ENCODE results near the gene DAGLA. TPM values are rescaled to one million over a fixed set of nuclear protein-coding genes. Genes with fewer than 3 reads are reported as not detected.
"Not testable (repeated sequence)": the region's sequence is repeated elsewhere in the genome, so short reads cannot be mapped to it uniquely, and the experiment has no call there.

DAGLA gene, protein sequence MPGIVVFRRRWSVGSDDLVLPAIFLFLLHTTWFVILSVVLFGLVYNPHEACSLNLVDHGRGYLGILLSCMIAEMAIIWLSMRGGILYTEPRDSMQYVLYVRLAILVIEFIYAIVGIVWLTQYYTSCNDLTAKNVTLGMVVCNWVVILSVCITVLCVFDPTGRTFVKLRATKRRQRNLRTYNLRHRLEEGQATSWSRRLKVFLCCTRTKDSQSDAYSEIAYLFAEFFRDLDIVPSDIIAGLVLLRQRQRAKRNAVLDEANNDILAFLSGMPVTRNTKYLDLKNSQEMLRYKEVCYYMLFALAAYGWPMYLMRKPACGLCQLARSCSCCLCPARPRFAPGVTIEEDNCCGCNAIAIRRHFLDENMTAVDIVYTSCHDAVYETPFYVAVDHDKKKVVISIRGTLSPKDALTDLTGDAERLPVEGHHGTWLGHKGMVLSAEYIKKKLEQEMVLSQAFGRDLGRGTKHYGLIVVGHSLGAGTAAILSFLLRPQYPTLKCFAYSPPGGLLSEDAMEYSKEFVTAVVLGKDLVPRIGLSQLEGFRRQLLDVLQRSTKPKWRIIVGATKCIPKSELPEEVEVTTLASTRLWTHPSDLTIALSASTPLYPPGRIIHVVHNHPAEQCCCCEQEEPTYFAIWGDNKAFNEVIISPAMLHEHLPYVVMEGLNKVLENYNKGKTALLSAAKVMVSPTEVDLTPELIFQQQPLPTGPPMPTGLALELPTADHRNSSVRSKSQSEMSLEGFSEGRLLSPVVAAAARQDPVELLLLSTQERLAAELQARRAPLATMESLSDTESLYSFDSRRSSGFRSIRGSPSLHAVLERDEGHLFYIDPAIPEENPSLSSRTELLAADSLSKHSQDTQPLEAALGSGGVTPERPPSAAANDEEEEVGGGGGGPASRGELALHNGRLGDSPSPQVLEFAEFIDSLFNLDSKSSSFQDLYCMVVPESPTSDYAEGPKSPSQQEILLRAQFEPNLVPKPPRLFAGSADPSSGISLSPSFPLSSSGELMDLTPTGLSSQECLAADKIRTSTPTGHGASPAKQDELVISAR
- 3.7 and 6.2 TPM in 2 replicates for total RNA-seq (2014; rRNA removed; shearing (Covaris generic))
- polyA plus RNA-seq (2015; cell fraction: cytosol; rRNA removed) = 5.3 and 5.9 TPM in 2 replicates
- 9.5 and 10.1 TPM in 2 replicates for polyA plus RNA-seq (2015; cell fraction: nucleus; rRNA removed)

DNA sequence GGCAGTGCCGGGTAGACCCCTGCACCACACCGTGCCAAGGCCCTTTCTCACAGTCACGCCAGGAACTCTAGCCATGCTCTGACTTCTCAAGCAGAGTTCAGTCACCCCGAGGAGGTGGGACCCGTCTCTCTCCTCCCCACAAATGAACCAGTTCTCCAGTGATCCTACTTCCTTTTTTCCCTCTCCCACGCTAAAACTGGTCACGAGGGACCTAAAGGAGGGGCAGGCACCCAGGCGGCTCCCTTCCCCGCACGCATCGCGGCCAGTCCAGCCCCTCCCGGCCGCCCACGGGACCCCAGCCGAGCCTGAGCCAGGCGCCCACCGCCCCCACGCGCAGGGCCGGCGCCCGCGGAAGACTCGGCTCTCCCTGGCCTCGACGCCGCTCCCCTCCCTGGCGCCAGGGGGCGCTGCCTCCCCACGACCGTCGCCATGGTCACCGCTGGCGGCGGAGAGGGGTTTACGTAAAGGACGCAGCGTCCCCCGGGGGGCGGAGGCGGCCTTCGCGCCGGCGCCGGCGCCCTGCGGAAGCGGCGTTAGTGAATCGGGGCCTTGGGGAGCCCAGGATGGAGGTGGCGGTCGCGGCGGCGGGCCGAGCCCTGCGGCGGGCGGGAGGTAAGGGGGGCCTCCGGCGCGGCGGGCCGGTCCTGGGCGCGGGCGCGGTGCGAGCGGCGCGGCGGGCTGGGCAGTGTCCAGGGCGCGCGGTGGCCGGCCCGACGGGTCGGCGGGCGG lies at the start of gene DAGLA:
DAGLA (plus strand) TSS at position 499 of the 729 bp plus-strand sequence. CDS start 39,765 bp downstream, outside the sequence.
- peak; percentile 62 for DNase-seq (ENCODE audit: low read depth)

DNA sequence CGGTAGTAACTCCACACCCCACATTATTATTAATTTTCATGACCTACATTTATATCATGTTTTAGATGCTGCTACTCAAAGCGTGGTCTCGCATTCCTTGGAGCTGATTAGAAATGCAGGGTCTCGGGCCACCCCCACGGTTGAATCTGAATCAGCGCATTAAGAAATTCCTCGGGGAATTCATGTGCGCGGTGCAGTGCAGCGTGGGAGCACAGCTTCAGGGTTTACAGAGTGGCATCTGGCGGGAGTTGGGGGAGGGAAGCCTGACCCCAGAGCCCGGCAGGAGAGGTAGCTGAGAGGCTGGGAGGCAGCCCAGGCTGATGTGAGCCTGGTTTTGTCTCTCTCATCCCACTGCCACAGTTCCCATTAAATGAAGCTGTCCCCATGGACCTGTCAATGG lies 48.1 kb upstream of the DAGLA start:
- no peak for DNase-seq (ENCODE audit: low read depth)

DNA sequence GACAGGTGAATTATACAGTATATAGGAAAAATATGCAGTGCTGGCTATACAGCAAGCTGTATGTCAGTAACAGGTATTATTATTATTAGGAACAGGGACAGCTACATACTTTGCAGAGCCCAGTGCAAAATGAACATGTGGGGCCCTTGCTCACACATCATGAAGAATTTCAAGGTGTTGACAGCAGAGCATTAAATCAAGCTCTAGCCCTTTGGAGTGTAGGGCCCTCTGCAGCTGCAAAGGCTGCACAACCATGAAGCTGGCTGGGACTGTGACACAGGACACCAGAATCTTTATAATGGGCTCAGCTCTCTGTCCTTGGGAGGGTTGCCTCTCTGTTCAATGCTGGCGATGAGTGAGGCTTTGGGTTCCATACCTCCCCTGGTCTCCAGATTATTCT lies 44.9 kb upstream of the DAGLA start:
- no peak for DNase-seq (ENCODE audit: low read depth)

DNA sequence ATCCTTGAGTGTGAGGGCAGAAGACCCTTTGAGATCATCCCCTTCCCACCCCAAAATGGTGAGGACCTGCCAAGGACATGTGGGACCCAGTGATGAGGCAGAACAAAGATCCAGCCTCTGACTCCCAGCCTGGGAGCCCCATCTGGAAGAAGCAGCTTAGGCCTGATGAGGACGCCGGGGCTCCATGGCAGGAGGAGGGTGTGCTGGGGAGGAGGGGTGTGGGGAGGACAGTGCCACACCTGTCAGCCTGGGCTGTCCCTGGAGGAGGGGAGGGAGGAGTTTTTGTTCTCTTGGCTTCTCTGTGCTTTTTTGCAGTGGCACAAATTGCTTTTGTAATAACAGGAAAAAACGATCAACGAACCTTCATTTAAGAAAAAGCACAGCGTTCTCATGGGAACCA lies 44.4 kb upstream of the DAGLA start:
- DNase-seq (ENCODE audit: low read depth) = no peak

DNA sequence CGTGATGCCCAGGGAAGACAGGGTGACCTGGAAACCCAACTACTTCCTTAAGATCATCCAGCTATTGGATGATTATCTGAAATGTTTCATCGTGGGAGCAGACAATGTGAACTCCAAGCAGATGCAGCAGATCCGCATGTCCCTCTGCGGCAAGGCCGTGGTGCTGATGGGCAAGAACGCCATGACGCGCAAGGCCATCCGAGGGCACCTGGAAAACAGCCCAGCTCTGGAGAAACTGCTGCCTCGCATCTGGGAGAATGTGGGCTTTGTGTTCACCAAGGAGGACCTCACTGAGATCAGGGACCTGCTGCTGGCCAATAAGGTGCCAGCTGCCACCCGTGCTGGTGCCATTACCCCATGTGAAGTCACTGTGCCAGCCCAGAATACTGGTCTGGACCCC lies 43.5 kb upstream of the DAGLA start:
- no peak for DNase-seq (ENCODE audit: low read depth)

DNA sequence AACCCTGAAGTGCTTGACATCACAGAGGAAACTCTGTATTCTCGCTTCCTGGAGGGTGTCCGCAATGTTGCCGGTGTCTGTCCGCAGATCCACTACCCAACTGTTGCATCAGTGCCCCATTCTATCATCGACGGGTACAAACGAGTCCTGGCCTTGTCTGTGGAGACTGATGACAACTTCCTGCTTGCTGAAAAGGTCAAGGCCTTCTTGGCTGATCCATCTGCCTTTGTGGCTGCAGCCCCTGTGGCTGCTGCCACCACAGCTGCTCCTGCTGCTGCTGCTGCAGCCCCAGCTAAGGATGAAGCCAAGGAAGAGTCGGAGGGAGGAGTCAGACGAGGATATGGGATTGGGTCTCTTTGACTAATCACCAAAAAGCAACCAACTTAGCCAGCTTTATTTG lies 42.9 kb upstream of the DAGLA start:
- DNase-seq (ENCODE audit: low read depth) = no peak

DNA sequence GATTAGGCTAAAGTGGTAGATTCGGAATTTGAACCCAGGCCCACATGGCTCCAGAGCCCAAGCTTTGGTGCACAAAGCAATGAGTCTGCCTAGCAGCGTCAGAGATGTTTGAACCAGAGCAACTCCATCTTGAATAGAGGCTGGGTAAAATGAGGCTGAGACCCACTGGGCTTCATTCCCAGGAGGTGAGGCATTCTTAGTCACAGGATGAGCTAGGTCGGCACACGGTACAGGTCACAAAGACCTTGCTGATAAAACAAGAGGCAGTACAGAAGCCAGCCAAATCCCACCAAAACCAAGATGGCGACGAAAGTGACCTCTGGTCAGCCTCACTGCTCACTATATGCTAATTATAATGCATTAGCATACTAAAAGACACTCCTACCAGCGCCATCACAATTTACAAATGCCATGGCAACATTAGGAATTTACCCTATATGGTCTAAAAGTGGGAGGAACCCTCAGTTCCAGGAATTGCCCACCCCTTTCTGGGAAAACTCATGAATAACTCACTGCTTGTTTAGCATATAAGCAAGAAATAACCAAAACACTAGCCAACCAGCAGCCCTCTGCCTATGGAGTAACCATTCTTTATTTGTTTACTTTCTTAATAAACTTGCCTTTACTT lies 40.3 kb upstream of the DAGLA start:
- peak; percentile 48 for DNase-seq (ENCODE audit: low read depth)

DNA sequence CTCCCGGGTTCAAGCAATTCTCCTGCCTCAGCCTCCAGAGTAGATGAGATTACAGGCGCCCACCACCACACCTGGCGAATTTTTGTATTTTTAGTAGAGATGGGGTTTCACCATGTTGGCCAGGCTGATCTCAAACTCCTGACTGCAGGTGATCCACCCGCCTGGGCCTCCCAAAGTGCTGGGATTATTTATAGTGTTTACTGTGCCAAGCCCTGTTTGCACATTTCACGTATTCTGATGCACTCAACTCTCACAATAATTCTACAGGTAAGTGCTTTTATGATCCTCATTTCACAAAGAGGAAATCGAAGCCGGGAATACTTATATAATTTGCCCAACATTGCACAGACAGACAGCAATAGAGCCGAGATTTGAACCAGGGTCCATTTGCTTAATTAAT lies 38.0 kb upstream of the DAGLA start:
- no peak for DNase-seq (ENCODE audit: low read depth)

DNA sequence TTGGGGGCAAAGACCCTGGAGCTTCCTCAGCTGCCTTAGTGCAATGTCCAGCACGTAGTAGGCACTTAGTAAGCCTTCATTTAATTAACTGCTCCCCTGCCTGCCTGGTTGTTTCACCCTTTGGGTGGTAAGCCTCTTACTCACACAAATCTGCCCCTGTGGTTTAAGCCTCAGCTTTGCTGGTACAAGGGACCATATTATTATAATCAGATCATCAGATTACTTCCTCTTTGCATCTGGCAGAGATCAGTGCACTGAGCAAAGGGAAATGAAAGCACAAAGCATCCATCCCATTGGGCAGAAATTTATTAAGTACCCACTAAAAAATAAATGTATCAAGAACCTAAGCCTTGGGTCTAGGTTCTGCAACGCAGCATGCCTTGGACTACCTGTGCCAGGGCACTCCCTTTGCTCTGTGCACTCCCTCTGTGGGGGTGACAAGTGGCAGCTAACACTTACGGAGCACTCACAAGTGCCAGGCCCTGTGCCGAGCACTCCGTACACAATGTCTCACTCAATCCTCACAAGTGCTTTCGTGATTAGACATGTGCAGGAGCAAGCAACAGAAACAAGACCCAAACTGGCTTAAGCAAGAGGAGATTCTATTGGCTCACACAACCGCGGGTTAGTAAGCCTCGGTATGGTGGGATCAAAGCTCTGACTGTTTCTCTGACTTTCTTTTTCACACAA lies 34.9 kb upstream of the DAGLA start:
- no peak for DNase-seq (ENCODE audit: low read depth)

DNA sequence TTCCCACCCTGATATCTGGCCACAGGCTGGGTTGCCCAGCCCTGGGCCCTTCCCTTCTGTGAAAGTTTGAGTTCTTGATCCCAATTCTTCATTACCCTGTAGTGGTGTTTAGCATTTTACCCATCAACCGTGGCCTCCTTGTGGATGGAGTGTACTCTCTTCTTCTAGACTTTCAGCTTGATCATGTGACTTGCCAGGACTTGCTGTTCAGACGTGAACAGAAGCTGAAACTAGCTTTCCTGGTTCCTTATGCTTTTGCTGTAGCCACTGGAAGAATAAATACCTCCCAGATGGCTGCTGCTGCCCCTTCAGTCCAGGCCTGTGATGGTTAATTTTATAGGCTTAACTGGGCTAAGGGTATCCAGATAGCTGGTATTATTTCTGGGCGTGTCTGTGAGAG lies 32.7 kb upstream of the DAGLA start:
- no peak for DNase-seq (ENCODE audit: low read depth)

DNA sequence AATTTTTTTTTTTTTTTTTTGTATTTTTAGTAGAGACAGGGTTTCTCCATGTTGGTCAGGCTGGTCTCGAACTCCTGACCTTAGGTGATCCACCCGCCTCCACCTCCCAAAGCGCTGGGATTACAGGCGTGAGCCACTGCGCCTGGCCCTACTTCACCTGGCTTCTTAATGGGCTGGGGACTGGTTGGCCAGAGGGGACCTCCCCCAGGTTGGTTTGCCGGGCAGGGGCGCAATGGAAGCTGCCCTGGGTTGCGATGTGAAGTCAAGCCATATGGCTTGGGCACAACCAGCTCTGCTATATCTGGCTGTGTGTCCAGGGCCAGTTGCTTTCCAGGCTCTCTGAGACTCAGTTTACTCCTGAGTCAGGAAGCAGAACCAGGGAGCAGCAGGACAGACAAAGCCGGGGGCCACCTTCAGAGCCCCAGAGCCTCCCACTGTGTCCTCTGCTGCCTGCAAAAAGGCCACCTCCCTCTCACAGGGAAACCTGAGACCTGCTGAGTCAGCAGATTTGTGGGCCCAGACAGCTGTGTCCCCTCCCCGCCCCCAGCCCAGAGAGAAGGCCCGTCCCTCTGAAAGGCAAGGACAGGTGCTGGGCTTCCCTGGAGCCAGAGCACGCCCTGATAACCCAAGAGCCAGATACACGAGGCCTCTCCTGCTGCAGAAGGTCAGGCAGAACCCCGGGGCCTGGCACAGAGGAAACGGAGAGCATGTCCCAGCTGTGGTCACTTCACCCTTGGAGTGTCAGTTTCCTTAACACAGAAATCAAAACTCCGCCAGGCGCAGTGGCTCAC lies 29.2 kb upstream of the DAGLA start:
- DNase-seq (ENCODE audit: low read depth) = no peak

DNA sequence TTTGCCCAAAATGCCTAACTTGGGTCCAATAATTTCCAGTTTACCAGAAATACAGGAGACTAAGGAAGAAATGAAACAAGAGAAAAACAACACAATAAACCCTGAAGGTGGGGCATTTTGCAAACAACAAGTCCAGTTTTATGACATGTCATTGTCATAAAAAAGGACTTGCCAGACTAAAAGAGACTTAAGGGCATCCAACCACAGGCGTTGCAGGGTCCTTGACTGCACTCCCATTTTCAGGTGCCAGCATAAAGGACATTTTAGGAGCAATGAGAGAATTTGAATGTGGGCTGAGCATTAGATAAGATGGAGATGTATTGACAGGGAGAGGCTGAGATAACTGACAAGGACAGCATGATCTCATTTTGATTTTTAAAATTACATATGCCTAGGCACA lies 28.1 kb upstream of the DAGLA start:
- DNase-seq (ENCODE audit: low read depth) = no peak

DNA sequence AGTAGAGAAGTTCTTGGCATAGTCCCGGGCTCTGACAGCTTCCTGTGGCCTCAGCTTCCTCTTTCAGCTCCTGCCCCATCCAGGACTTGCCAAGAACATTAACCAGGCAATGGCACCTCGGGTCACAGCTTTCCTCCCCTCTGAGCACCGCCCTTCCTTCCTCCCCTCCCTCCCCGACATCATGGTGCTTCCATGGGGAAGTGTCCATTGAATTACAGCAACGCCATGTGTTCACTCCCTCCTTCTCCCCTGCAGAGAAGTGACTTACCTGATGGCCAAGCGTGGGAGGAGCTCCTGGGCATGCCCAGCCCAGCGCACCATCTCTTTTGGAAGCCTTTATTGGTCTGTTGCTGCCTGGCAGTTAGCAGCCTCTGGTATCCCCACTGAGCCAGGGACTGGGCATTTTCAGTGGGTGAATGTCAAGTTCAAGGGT lies 25.8 kb upstream of the DAGLA start:
- DNase-seq (ENCODE audit: low read depth) = no peak

DNA sequence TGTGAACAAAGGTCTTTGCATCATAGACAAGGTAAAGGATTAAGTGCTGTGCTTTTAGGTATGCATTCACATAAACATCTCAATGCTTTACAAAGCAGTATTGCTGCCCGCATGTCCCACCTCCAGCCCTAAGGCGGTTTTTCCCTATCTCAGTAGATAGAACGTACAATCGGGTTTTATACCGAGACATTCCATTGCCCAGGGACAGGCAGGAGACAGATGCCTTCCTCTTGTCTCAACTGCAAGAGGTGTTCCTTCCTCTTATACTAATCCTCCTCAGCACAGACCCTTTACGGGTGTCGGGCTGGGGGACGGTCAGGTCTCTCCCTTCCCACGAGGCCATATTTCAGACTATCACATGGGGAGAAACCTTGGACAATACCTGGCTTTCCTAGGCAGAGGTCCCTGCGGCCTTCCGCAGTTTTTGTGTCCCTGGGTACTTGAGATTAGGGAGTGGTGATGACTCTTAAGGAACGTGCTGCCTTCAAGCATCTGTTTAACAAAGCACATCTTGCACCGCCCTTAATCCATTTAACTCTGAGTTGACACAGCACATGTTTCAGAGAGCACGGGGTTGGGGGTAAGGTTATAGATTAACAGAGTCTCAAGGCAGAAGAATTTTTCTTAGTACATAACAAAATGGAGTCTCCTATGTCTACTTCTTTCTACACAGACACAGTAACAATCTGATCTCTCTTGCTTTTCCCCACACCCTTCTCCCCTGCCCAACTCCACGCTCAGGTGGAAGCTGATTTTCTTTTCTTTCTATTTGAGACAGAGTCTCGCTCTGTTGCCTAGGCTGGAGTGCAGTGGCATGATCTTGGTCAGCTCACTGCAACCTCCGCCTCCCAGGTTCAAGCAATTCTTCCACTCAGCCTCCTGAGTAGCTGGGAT lies 24.7 kb upstream of the DAGLA start:
- DNase-seq (ENCODE audit: low read depth) = not testable (repeated sequence)

DNA sequence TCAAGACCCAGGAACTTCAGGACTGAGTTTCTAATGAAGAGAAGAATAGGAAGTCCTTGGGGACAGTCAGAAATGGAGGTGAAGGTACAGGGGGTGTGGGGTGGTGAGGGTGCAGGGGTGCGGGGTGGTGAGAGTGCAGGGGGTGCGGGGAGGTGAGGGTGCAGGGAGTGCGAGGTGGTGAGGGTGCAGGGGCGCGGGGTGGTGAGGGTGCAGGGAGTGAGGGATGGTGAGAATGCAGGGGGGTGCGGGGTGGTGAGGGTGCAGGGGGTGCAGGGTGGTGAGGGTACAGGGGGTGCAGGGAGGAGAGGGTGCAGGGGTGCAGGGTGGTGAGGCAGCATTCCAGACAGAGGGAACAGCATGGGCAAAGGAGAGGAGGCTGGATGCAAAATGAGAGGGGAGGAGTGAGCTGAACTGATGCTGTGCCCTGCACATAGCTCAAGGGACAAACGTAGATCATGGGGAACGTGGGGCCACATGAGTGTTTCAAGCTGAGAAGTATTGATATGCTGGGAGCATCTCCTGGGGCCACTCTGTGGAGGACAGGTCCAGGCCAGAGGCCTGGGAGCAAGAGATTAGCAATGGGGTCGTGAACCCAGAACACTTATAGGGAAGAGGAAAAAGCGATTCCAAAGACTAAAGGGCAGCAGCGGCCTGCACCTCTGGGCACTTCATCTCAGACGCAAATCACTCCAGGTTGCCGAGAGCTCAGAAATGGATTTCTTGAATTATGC lies 23.7 kb upstream of the DAGLA start:
- no peak for DNase-seq (ENCODE audit: low read depth)

DNA sequence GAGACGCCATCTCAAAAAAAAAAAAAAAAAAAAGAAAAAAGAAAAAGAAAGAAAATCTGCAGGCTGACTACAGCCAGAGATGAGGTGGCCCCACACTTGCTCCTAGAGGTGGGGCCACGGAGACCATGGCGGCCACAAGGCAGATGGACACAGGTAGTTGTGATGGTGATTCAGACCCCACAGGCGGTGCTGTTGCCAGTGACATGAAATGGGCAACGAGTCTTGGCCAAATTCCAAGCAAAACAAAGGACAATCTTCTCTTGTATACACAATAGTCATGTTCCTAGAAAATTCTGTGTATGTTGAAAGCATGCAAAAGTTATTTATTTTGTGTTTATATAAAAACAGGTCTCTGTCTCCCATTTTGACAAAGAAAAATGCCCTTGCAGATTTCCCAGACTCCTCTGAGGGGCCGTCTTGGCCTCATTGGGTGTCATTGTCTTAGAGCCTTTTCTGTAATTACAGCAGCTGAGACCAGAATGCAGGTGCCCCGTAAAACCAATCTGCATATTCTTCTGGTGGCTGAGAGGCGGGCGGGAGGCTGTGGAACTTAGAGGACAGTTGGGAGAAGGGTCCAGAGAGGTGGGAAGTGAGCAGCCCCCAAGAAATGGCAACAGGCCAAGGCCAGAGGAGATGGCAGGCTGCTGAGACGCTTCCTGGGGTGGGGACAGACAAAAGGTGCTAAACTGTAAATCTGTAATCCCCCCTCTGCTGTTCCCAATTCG lies 22.5 kb upstream of the DAGLA start:
- DNase-seq (ENCODE audit: low read depth) = peak; percentile 26
